GM12801 (cell line): ENCODE data around the gene F10.

ENCODE experiments used
- TF ChIP-seq, protein P1 (sequence below): IDR thresholded peaks from one replicate; pipeline ENCODE4 v1.5.1; 2011; ENCODE audit warnings: control low read depth; ENCODE audit not compliant: insufficient read length; ENCODE audit errors: extremely low read depth

Gene F10

DNA sequence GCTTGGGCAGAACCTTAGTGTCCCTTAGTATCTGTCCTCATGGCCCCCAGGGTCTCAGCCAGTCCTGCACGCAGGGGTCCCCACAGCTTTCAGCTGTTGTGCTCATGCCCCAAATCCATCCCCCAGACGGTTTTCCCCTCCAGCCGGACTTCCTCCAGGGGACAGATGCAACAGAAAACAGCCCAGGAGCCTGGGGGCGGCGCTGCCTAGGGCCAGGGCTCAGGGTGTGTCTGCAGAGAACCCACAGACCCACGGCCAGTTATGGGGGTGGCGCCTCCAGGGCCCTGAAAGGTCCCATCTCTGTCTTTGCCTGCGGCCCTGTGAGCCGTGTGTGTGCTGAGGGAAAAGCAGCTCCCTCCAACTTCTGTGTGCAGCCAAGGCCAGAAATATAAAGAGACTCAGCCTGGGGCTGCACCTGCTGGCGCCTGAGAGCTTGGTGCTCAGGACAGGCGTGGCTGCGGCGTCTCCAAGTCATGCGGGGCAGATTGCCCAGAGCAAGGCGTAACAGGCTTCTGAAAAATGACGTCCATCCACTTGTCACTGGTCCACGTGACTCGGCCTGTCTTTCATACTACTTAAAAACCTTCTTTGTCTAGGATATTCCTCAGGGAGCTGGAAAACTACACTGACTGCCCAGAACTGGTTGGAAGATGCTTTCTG, 39.1 kb upstream of the F10 start:
- TF ChIP-seq, protein P1, sequence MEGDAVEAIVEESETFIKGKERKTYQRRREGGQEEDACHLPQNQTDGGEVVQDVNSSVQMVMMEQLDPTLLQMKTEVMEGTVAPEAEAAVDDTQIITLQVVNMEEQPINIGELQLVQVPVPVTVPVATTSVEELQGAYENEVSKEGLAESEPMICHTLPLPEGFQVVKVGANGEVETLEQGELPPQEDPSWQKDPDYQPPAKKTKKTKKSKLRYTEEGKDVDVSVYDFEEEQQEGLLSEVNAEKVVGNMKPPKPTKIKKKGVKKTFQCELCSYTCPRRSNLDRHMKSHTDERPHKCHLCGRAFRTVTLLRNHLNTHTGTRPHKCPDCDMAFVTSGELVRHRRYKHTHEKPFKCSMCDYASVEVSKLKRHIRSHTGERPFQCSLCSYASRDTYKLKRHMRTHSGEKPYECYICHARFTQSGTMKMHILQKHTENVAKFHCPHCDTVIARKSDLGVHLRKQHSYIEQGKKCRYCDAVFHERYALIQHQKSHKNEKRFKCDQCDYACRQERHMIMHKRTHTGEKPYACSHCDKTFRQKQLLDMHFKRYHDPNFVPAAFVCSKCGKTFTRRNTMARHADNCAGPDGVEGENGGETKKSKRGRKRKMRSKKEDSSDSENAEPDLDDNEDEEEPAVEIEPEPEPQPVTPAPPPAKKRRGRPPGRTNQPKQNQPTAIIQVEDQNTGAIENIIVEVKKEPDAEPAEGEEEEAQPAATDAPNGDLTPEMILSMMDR, result no peak

GRCh38 chr13:113084094-113084942, 38.3 kb upstream of the F10 start:
- TF ChIP-seq, protein P1, result no peak

DNA sequence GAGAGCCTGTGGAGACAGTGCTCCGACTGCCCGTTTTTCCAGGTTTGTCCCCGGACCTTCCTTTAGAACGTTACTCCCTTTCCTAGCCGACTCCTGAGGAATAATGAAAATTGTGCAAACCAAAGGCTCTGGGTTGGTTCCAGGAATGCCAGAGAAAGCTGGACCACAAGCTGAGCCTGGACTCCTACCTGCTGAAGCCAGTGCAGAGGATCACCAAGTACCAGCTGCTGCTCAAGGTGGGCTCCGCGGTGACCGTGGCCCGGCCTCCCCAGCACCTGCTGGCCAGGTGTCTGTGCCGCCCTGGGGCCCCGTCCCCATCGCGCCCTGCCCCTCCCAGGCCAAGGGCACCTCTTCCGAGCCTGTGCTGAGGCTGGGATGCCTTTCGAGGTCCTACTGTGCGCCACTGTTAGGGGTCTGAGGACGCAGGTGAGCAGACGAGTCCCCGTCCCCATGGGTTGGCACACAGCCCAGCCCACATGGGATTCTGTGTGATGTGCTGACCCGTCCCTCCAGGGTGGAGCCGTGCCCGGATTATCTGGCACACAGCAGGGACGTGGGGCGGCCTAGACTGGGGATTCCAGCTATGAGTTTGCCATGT, 37.6 kb upstream of the F10 start:
- TF ChIP-seq, protein P1, result no peak

GRCh38 chr13:113086031-113086750, 36.4 kb upstream of the F10 start:
- TF ChIP-seq, protein P1, result no peak

DNA sequence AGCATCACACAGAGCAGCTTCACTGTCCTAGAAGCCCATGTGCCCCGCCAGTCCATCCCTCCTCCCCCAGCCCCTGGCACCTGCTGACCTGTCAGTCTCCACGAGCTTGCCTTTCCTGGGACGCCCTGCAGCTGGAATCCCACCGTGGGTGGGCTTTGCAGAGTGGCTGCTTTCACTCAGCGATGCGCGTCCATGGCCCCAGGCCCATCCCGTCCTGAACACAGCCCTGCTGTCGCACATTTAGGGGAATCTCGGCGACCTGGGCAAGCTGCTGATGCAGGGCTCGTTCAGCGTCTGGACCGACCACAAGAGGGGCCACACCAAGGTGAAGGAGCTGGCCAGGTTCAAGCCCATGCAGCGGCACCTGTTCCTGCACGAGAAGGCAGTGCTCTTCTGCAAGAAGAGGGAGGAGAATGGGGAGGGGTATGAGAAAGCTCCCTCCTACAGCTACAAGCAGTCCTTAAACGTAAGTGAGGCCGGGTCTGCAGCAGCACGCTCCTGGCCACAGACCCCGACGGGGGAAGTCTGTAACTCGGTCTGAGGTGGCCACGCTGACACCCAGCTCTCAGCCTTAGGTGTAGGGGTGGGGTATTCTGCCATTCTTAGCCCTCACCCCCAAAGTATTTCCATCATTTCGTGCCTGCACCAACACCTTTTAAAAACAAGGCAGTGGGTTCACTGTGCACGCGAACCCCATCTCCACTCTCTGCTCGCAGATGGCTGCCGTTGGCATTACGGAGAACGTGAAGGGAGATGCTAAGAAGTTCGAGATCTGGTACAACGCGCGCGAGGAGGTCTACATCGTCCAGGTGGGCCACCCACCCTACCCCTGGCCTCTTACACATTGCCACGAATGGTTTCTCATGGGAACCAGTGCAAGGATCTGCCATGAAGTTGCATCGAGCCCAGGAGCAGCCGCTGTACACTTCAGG, 35.3 kb upstream of the F10 start:
- TF ChIP-seq, protein P1, result no peak

GRCh38 chr13:113087923-113088690, 34.5 kb upstream of the F10 start:
- TF ChIP-seq, protein P1, result no peak
